Measurements from ENCODE around the gene SCGB1C1. TPM values are rescaled to one million over a fixed set of nuclear protein-coding genes. Genes with fewer than 3 reads are reported as not detected.

Gene SCGB1C1
- not detected in 2 replicates for total RNA-seq

DNA sequence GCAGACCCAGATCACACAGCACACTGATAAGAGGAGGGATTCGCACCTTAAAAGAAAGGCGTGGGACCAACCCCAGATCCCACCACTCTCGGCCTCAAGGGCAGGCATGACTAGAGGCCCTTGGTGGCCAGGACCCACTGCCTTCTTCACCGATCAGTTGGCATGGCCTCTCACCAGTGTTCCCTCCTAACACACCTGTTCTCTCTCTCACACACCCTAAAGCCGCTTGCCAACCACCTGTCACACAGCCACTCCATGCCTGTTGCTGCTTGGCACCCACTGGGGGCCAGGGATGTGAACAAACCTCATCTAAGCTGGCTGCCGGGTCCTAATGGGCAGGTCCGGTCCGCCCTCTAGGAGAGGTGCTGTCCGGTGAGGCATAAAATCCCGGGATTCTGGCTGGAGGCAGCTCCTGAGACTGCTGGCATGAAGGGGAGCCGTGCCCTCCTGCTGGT, at the start of gene SCGB1C1:
SCGB1C1 (plus strand) TSS at position 405 of the 455 bp plus-strand sequence; CDS start at position 427, 22 bp downstream.

DNA sequence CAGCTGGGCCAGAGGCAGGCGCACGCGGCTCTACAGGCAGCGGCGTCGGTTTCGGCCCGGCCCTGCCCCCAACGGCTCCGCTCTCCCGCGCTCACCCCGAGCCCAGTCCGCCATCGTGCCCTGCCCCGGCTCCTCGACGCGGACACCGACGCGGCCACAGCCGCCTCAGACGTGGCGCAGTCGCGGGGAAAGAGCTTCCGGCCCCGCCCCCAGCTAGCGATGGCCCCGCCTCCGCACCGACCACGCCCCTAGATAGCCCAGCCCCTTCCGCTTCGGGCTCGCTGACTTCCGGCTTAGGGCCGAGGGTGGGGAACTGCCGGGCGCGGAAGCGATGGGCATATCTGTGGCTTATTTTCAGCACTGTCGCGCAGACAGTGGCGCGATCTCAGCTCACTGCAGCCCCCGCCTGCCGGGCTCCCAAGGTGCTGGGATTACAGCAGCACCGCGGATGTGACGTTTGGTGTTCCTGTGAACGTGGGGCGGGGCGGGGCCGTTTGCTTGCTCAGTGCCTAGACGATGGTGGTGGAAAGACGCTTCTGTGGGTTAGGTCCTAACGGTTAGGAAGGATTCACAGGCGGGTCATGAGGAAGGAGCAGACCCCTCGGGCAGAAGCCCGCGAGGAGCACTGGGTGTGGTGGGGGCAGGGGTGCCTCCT, 14.5 kb downstream of the SCGB1C1 start, which contains the start of the genes BET1L and RIC8A:
BET1L (minus strand) TSS at position 192 of the 655 bp plus-strand sequence; CDS start at position 114, 78 bp downstream.
RIC8A (plus strand) TSS at position 501 of the 655 bp plus-strand sequence. CDS start 1,147 bp downstream, outside the sequence.

DNA sequence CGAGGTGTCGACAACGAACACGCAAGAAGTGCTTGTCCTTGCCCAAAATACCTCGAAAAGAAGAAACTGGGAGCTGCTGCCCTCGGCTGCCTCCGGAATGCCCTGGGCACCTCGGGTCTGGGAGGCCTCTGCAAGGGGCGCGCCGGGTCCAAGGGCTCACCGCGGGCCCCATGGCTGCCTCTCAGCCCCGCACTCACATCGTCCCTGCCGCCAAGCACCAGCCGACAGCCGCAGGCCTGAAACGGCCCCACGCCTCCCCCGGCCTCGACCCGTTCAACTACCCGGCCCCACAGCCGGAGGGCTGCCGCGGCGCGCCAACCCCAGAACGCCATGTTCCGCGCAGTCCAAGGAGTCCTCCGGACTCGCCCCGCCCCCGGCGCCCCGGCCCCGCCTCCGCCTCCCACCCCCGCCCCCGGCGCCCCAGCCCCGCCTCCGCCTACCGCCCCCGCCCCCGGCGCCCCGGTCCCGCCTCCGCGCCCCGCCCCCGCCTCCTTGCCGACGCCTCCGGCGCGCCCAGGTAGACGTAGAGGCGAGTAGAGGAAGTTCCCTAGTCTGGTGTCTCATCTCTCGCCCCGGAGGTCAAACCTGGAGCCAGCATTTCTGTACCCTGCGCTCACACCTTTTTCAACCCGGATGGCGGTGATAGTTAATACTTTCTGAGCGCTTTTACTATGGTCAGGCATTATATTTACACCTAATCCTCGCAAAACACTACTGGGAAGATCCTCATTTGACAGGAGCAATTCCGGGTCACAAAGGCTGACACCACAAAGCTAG, 43.3 kb downstream of the SCGB1C1 start, which contains the start of gene SIRT3:
SIRT3 (minus strand) TSS at position 346 of the 777 bp plus-strand sequence; CDS start at position 332, 14 bp downstream.

DNA sequence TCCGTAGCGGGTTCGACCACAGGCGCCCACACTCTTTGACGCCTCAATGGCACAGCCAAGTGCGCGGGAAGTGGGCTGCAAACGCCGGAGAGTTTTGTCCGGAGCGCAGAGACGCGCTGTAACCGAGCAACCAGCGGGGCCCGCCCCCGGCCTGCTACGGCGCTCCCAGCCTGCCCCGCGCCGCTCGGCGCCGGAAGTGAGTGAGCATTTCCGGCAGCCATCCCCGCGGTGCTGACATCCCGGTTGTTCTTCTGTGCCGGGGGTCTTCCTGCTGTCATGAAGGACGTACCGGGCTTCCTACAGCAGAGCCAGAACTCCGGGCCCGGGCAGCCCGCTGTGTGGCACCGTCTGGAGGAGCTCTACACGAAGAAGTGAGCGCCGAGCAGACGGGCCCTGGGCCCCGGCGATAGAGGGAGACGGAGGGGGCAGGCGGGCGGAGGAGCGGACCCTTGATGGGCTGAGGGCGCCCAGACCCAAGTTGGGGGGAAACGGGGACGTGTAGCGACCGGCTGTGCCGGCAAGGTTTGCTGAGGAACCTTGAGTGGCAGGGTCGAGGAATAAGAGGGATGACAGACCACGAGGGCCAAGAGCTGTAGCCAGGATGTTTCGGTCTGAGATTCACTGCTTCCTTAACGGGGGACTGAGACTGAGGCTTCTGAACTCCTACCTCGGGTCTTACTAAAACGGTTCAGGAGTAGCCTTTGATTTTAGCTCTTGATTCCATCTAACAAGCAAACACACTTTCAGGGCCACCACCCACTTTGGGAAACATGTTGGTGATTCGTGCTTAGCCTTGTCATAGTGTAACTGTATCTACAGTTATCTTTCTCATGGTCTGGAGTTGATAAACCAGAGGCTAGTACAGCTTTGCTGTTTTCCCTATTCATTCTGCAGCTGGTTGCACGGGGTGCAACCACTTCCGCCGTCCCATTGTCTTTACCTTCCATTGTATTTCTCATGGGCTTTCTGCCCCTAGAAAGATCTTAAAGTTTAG, 44.2 kb downstream of the SCGB1C1 start, which contains the start of gene PSMD13:
PSMD13 (plus strand) TSS at position 203 of the 994 bp plus-strand sequence; CDS start at position 277, 74 bp downstream.

Other genes with a start within 250 kb of the SCGB1C1 start
- gene BET1L, start 14.3 kb downstream of the SCGB1C1 start, total RNA-seq, result 44.7 and 49.1 TPM in 2 replicates
- 203 and 210 TPM in 2 replicates for gene RIC8A, start 14.6 kb downstream of the SCGB1C1 start, total RNA-seq
- gene SIRT3, start 43.3 kb downstream of the SCGB1C1 start, total RNA-seq, result 8.5 and 13.8 TPM in 2 replicates
- 205 and 224 TPM in 2 replicates for gene PSMD13, start 43.9 kb downstream of the SCGB1C1 start, total RNA-seq
- not detected in 2 replicates for gene NLRP6, start 85.3 kb downstream of the SCGB1C1 start, total RNA-seq
- 2.9 and 6.4 TPM in 2 replicates for gene PGGHG, start 96.0 kb downstream of the SCGB1C1 start, total RNA-seq
- not detected in 2 replicates for gene IFITM5, start 106.4 kb downstream of the SCGB1C1 start, total RNA-seq
- 142 and 147 TPM in 2 replicates for gene IFITM2, start 114.7 kb downstream of the SCGB1C1 start, total RNA-seq
- gene IFITM1, start 121.0 kb downstream of the SCGB1C1 start, total RNA-seq, result 95.4 and 122 TPM in 2 replicates
- 188 and 208 TPM in 2 replicates for gene IFITM3, start 127.8 kb downstream of the SCGB1C1 start, total RNA-seq
- gene B4GALNT4, start 176.4 kb downstream of the SCGB1C1 start, total RNA-seq, result 1.2 and 2.0 TPM in 2 replicates
- 1.6 and 4.9 TPM in 2 replicates for gene PKP3, start 201.1 kb downstream of the SCGB1C1 start, total RNA-seq
- 32.9 and 45.9 TPM in 2 replicates for gene SIGIRR, start 221.9 kb downstream of the SCGB1C1 start, total RNA-seq
- gene ANO9, start 248.9 kb downstream of the SCGB1C1 start, total RNA-seq, result not detected in 2 replicates